Measurements from ENCODE around the gene WSB1. TPM values are rescaled to one million over a fixed set of nuclear protein-coding genes. Genes with fewer than 3 reads are reported as not detected.
A peak's percentile ranks its signal among the peaks of the same experiment; 100 is the strongest.

The WSB1 gene, protein sequence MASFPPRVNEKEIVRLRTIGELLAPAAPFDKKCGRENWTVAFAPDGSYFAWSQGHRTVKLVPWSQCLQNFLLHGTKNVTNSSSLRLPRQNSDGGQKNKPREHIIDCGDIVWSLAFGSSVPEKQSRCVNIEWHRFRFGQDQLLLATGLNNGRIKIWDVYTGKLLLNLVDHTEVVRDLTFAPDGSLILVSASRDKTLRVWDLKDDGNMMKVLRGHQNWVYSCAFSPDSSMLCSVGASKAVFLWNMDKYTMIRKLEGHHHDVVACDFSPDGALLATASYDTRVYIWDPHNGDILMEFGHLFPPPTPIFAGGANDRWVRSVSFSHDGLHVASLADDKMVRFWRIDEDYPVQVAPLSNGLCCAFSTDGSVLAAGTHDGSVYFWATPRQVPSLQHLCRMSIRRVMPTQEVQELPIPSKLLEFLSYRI
- total RNA-seq (2014; rRNA removed; shearing (Covaris generic)) (99.7 and 108 TPM in 2 replicates), polyA plus RNA-seq (2016; fragmentation: Nextera tagmentation; extraction: Ambion mirVana) (86.3 and 101 TPM in 2 replicates)
- long read RNA-seq, full-length matches to known transcripts: 28 of 46 reads
- long read RNA-seq, partial matches to known transcripts: 10 of 46 reads
- long read RNA-seq, other reads (novel, unspliced or antisense): 8 of 46 reads

DNA sequence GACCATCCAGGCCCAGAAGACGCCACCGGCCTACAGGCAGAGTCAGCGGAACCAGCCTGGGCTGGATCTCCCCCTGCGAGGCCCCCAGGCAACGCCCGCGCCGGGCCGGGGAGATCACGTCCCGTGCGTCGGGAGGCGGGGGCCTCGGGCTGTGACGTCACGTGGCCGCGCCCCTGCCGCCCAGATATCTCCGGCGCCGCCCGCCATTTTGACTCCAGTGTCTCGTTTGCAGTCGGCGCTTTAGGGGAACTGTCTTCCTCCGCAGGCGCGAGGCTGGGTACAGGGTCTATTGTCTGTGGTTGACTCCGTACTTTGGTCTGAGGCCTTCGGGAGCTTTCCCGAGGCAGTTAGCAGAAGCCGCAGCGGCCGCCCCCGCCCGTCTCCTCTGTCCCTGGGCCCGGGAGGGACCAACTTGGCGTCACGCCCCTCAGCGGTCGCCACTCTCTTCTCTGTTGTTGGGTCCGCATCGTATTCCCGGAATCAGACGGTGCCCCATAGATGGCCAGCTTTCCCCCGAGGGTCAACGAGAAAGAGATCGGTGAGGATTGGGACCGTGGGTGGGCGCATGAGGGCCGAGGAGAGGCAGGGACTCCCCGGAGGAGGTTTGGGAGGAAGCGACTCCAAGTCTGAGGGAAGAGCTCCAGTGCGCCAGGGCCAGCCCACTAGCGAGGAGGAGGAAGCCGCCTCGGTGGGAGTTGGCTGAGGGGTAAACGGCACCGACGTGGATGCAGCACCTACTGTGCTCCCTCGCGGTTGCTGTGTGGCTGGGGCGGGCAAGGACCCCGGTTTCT is at the start of gene WSB1:
WSB1 (plus strand) TSS at position 217 of the 791 bp plus-strand sequence; CDS start at position 499, 282 bp downstream.
- TF ChIP-seq POLR2AphosphoS5 (IDR thresholded peaks at IDR 0.05; ENCODE audit: low read depth) (peak; percentile 97), EZH2phosphoT487 (IDR thresholded peaks at IDR 0.05; ENCODE audit: unreplicated experiment) (no peak), CREB1 (CRISPR knock-in tag; IDR thresholded peaks at IDR 0.05; ENCODE audit: low read depth) (peak; percentile 99)
- H3K4me3 ChIP-seq: peak within 1 kb of the TSS; percentile 98
- DNase-seq (ENCODE audit: low spot score) (peak; percentile 93), ATAC-seq (peak; percentile 90)
- H3F3A ChIP-seq (replicated peaks; ENCODE audit: low read depth): no peaks in the 10 kb centered on the region
- H3K9me2 ChIP-seq (ENCODE audit: insufficient read depth): no peaks in the 10 kb centered on the region
- H3K9me3 Mint-ChIP-seq: no peaks in the 10 kb centered on the region
- peaks cover 50% of the 10 kb centered on the region for H3K79me2 ChIP-seq (replicated peaks; ENCODE audit: insufficient read depth)
- H2AFZ ChIP-seq: peak within 1 kb of the TSS; percentile 89
- H3K27ac Mint-ChIP-seq: peak within 1 kb of the TSS; percentile 99
- H3K27me3 ChIP-seq (ENCODE audit: insufficient read depth): no peaks in the 10 kb centered on the region
- H4K20me1 ChIP-seq (replicated peaks; ENCODE audit: insufficient read depth): peaks cover 21% of the 10 kb centered on the region
- H3K36me3 ChIP-seq (ENCODE audit: insufficient read depth): no peaks in the 10 kb centered on the region
- H3K4me3 Mint-ChIP-seq: peak within 1 kb of the TSS; percentile 94
- peaks cover 24% of the 10 kb centered on the region for H3K4me1 Mint-ChIP-seq
- peaks cover 14% of the 10 kb centered on the region; the same call in 1 of the 2 replicates for H3K4me1 ChIP-seq (ENCODE audit: insufficient read depth)
- peaks cover 7% of the 10 kb centered on the region; the same call in 1 of the 3 replicates for H3K36me3 Mint-ChIP-seq (ENCODE audit: low read depth)
- peaks cover 12% of the 10 kb centered on the region for H3K27me3 Mint-ChIP-seq (ENCODE audit: insufficient read depth, low read depth, poor library complexity)
- H3K4me2 ChIP-seq: peak within 1 kb of the TSS; percentile 84
- H3K27ac ChIP-seq (ENCODE audit: low read depth): peak within 1 kb of the TSS; percentile 98

DNA sequence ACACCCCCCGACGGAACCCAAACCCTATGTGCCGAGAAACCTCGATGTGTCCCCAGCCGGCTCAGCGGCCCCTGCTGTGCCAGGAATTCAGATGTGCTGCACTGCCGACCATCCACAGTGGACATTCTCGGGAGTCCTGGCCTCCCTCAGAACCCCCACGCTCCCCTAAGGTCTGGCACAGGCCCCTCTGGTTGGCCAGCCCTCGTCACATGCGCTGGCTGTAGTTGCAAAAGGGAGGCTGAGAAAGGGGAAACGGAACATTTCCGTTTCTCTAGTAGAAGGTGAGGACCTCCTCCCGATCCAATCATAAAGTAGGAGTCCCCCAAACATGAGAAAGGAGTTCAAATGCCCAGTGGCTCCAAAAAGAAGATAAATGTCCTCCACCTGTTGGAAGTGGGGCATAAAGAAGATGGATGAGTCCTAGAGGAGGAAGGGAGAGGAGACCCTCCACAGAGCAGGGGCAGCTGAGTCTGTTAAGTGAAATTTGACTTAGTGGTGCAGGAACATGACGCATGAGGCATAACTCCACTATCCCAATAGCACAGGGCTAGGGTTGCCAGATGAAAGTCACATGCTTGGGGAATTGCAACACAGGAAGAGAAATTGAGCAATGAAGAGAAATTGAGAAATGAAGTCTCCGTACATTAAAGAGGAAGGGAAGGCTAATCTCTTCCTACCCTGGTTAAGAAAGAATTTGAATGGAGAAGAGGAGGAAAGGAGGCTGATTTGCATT is 49.3 kb upstream of the WSB1 start:
- no peaks in the 10 kb centered on the region for H3K36me3 Mint-ChIP-seq (ENCODE audit: low read depth)
- H3K9me3 Mint-ChIP-seq: no peaks in the 10 kb centered on the region; the same call in 2 of the 3 replicates
- Histone ChIP-seq H3K4me2 (peak overlapping the region; percentile 61; the same call in 1 of the 2 replicates), H2AFZ (peak overlapping the region; percentile 88), H3K4me1 (ENCODE audit: insufficient read depth) (peaks cover 11% of the 10 kb centered on the region), H3K9me2 (ENCODE audit: insufficient read depth) (no peaks in the 10 kb centered on the region), H3K4me3 (peak overlapping the region; percentile 33; the same call in 1 of the 2 replicates), H3K79me2 (replicated peaks; ENCODE audit: insufficient read depth) (no peaks in the 10 kb centered on the region), H4K20me1 (replicated peaks; ENCODE audit: insufficient read depth) (no peaks in the 10 kb centered on the region), H3F3A (replicated peaks; ENCODE audit: low read depth) (no peaks in the 10 kb centered on the region), H3K27ac (ENCODE audit: low read depth) (no peak overlapping the region), H3K36me3 (ENCODE audit: insufficient read depth) (no peaks in the 10 kb centered on the region), H3K27me3 (ENCODE audit: insufficient read depth) (no peaks in the 10 kb centered on the region)
- H3K4me3 Mint-ChIP-seq: no peak overlapping the region; the same call in 2 of the 3 replicates
- peaks cover 18% of the 10 kb centered on the region for H3K4me1 Mint-ChIP-seq
- H3K27me3 Mint-ChIP-seq (ENCODE audit: insufficient read depth, low read depth, poor library complexity): peaks cover 10% of the 10 kb centered on the region
- H3K27ac Mint-ChIP-seq: no peak overlapping the region
- ATAC-seq (peak; percentile 48), DNase-seq (ENCODE audit: low spot score) (peak; percentile 74)
- no peak for TF ChIP-seq ZNF114 (CRISPR knock-in tag; IDR thresholded peaks at IDR 0.05)
- no peak for TF ChIP-seq POLR2AphosphoS5 (IDR thresholded peaks at IDR 0.05; ENCODE audit: low read depth)
- TF ChIP-seq CREB1 (CRISPR knock-in tag; IDR thresholded peaks at IDR 0.05; ENCODE audit: low read depth): no peak
- no peak for TF ChIP-seq EZH2 (IDR thresholded peaks at IDR 0.05; ENCODE audit: low read depth, unreplicated experiment)
- TF ChIP-seq JUNB (IDR thresholded peaks at IDR 0.05; ENCODE audit: unreplicated experiment): no peak
- TF ChIP-seq, protein P1, sequence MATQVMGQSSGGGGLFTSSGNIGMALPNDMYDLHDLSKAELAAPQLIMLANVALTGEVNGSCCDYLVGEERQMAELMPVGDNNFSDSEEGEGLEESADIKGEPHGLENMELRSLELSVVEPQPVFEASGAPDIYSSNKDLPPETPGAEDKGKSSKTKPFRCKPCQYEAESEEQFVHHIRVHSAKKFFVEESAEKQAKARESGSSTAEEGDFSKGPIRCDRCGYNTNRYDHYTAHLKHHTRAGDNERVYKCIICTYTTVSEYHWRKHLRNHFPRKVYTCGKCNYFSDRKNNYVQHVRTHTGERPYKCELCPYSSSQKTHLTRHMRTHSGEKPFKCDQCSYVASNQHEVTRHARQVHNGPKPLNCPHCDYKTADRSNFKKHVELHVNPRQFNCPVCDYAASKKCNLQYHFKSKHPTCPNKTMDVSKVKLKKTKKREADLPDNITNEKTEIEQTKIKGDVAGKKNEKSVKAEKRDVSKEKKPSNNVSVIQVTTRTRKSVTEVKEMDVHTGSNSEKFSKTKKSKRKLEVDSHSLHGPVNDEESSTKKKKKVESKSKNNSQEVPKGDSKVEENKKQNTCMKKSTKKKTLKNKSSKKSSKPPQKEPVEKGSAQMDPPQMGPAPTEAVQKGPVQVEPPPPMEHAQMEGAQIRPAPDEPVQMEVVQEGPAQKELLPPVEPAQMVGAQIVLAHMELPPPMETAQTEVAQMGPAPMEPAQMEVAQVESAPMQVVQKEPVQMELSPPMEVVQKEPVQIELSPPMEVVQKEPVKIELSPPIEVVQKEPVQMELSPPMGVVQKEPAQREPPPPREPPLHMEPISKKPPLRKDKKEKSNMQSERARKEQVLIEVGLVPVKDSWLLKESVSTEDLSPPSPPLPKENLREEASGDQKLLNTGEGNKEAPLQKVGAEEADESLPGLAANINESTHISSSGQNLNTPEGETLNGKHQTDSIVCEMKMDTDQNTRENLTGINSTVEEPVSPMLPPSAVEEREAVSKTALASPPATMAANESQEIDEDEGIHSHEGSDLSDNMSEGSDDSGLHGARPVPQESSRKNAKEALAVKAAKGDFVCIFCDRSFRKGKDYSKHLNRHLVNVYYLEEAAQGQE (IDR thresholded peaks at IDR 0.05; ENCODE audit: unreplicated experiment): no peak
- TF ChIP-seq, protein P2, sequence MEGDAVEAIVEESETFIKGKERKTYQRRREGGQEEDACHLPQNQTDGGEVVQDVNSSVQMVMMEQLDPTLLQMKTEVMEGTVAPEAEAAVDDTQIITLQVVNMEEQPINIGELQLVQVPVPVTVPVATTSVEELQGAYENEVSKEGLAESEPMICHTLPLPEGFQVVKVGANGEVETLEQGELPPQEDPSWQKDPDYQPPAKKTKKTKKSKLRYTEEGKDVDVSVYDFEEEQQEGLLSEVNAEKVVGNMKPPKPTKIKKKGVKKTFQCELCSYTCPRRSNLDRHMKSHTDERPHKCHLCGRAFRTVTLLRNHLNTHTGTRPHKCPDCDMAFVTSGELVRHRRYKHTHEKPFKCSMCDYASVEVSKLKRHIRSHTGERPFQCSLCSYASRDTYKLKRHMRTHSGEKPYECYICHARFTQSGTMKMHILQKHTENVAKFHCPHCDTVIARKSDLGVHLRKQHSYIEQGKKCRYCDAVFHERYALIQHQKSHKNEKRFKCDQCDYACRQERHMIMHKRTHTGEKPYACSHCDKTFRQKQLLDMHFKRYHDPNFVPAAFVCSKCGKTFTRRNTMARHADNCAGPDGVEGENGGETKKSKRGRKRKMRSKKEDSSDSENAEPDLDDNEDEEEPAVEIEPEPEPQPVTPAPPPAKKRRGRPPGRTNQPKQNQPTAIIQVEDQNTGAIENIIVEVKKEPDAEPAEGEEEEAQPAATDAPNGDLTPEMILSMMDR (conservative IDR thresholded peaks at IDR 0.05; ENCODE audit: low read depth in 2 of 2): no peak
- no peak for TF ChIP-seq ZNF331 (CRISPR knock-in tag; IDR thresholded peaks at IDR 0.05; ENCODE audit: low read depth)

All from GM23338 (cell line).